Upper lobe of left lung (tissue), 6 donors: Measurements from ENCODE around the gene MAP6. TPM values are rescaled to one million over a fixed set of nuclear protein-coding genes. Genes with fewer than 3 reads are reported as not detected.

ENCODE experiments used
- ATAC-seq, 2 donors: fragments of 200-7000 bp; cut with Tn5 transposase; one replicate each; pipeline ENCODE4 v1.9.1; 2022; ENCODE audit warnings: mild to moderate bottlenecking in 2 of 2, moderate library complexity in 2 of 2; ENCODE audit not compliant: low FRiP score in 2 of 2
- DNase-seq, 2 donors: peaks; one replicate each; pipeline ENCODE4 v3.0.0-alpha.2; 2019 to 2020
- H3K27ac ChIP-seq, 4 donors: fragments of 200-600 bp; sonication (generic); one replicate each; pipeline ENCODE4 v1.5.1; 2016 to 2019
- H3K27me3 ChIP-seq, 4 donors: fragments of 200-600 bp; sonication (generic); one replicate each; pipeline ENCODE4 v1.5.1; 2017 to 2019
- H3K36me3 ChIP-seq, 4 donors: fragments of 200-600 bp; sonication (generic); one replicate each; pipeline ENCODE4 v1.5.1; 2016 to 2019
- H3K4me1 ChIP-seq, 4 donors: fragments of 200-600 bp; sonication (generic); one replicate each; pipeline ENCODE4 v1.5.1; 2018 to 2019
- H3K4me3 ChIP-seq, 4 donors: fragments of 200-600 bp; sonication (generic); one replicate each; pipeline ENCODE4 v1.5.1; 2017 to 2019; ENCODE audit warnings: mild to moderate bottlenecking in 2 of 4, moderate library complexity in 1 of 4
- H3K9me3 ChIP-seq, 4 donors: fragments of 200-600 bp; sonication (generic); one replicate each; pipeline ENCODE4 v1.5.1; 2018 to 2019
- EP300 ChIP-seq, 4 donors: sonication (generic); formaldehyde crosslinking; IDR thresholded peaks; one replicate each; pipeline ENCODE4 v1.5.1; 2017; ENCODE audit warnings: antibody characterized with exemption in 4 of 4, control low read depth in 2 of 4
- POLR2A ChIP-seq, 4 donors: fragments of 450-650 bp; IDR thresholded peaks; one replicate each; pipeline ENCODE4 v1.5.1; 2016 to 2017; ENCODE audit warnings: antibody characterized with exemption in 4 of 4, mild to moderate bottlenecking in 2 of 4
- POLR2AphosphoS5 ChIP-seq, 2 donors: sonication (generic); formaldehyde crosslinking; IDR thresholded peaks; one replicate each; pipeline ENCODE4 v1.5.1; 2017; ENCODE audit warnings: antibody characterized with exemption in 2 of 2
- WGBS, 2 donors: methylation state at CpG; one replicate each; pipeline ENCODE4 v1.1.5; 2017 to 2018; 5-methylcytosine and 5-hydroxymethylcytosine counted together
- total RNA-seq, 6 donors: library from RNA; depleted of rRNA in 4 of 6; stranded (reverse); fragments of >200 nt in 4 of 6; gene quantifications; one replicate each; pipeline versions ENCODE4 v1.1.0 to v1.2.1, GENCODE V29; 2016 to 2021
- TF ChIP-seq, protein P1 (sequence below), 6 experiments: fragments of 450-650 bp in 4 of 6; fragments of 200-600 bp in 2 of 6; sonication (generic) in 2 of 6; IDR thresholded peaks; one replicate each; pipeline ENCODE4 v1.5.1; 2016 to 2019; ENCODE audit warnings: antibody characterized with exemption in 6 of 6
- donor health status: DM: no; HTN: no; CAD: no; lungs with moderate emphysema.
- donor health status: DM: no; HTN: yes; CAD: no; lungs with severe emphysema.

Gene MAP6
- total RNA-seq, 6 donors from 2014 or later: 3.5 to 17.6 (median 8.9) TPM

DNA sequence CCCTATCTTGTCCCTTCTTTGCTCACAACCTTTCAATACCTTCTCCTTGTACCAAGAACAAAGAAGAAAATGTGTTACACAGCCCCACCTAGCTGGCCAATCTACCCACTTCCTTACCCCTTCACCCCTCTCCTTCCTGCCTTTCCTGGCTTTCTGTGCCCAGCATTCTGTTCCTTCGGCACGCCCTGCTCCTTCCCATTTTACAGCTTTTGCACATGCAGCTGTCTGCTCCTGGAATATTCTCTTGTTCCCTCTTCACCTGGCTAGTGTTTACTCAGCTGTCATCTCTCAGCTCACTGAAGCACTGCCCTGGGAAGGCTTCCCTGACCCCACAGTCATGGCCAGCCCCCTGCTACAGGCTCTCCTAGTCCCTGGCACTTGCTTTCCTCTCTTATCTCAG, 76.1 kb downstream of the MAP6 start:
- no peak for DNase-seq

DNA sequence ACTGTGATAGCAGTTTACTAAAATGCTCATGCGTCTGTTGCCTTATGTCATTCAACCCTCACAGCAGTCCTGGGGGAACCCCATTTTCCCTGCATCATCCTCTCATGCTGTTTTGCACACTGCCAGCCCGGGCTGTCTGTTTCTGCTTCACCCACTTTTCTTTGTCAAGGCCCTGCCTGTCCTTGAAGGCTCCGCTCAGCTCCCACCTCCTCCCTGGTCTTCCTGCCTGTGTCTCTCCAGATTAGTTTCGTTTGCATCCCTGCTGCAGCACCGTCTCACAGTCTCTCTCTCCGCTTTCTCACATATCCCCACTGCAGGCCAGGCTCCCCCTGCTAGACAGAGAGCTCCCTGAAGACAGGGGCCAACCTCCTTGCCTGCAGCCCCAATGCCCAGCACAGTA, 76.9 kb downstream of the MAP6 start:
- DNase-seq: no peak
- Histone ChIP-seq H3K4me3 (no peak overlapping the region), H3K27me3 (no peaks in the 10 kb centered on the region), H3K9me3 (no peaks in the 10 kb centered on the region), H3K27ac (no peak overlapping the region), H3K36me3 (no peaks in the 10 kb centered on the region), H3K4me1 (peaks cover 0 to 6% (median 0%) of the 10 kb centered on the region in 4 donors)
- WGBS, 2 donors: 68 to 75% methylated on average over 6 of the region's 6 CpGs
- TF ChIP-seq, protein P1, sequence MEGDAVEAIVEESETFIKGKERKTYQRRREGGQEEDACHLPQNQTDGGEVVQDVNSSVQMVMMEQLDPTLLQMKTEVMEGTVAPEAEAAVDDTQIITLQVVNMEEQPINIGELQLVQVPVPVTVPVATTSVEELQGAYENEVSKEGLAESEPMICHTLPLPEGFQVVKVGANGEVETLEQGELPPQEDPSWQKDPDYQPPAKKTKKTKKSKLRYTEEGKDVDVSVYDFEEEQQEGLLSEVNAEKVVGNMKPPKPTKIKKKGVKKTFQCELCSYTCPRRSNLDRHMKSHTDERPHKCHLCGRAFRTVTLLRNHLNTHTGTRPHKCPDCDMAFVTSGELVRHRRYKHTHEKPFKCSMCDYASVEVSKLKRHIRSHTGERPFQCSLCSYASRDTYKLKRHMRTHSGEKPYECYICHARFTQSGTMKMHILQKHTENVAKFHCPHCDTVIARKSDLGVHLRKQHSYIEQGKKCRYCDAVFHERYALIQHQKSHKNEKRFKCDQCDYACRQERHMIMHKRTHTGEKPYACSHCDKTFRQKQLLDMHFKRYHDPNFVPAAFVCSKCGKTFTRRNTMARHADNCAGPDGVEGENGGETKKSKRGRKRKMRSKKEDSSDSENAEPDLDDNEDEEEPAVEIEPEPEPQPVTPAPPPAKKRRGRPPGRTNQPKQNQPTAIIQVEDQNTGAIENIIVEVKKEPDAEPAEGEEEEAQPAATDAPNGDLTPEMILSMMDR (IDR thresholded peaks at IDR 0.05): no peak
- TF ChIP-seq POLR2AphosphoS5 (IDR thresholded peaks at IDR 0.05) (no peak), POLR2A (IDR thresholded peaks at IDR 0.05) (no peak), EP300 (IDR thresholded peaks at IDR 0.05) (no peak)
- ATAC-seq: no peak

More for the DNA sequence above, 76.1 kb downstream of the MAP6 start:
- no peaks in the 10 kb centered on the region for H3K36me3 ChIP-seq
- no peak for ATAC-seq
- H3K27me3 ChIP-seq: no peaks in the 10 kb centered on the region
- TF ChIP-seq EP300 (IDR thresholded peaks at IDR 0.05): no peak
- no peak for TF ChIP-seq POLR2A (IDR thresholded peaks at IDR 0.05)
- no peak for TF ChIP-seq POLR2AphosphoS5 (IDR thresholded peaks at IDR 0.05)
- TF ChIP-seq, protein P1 (IDR thresholded peaks at IDR 0.05): no peak
- peaks cover 0 to 6% (median 0%) of the 10 kb centered on the region in 4 donors for H3K4me1 ChIP-seq
- WGBS, 2 donors: 65 to 86% methylated on average over 2 of the region's 2 CpGs
- H3K9me3 ChIP-seq: no peaks in the 10 kb centered on the region
- no peak overlapping the region for H3K27ac ChIP-seq
- no peak overlapping the region for H3K4me3 ChIP-seq

DNA sequence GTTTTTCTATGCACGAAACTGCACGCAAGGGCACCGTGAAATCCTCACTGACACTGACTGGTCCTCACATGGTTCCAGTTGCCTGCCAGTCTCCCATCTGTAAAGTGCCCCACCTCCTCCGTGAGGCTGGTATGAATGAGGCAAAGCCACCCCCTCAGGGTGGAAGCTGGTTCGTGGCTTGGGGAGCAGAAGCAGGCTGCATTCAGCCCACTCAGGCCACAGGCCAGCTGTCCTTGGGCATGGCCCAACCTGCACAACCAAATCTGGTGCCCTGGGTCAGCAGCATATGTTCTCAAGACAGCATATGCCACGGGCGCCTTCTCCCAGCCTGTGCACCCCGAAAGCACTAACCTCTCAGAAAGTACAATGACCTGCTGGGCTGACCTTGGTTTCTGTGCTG, 77.5 kb downstream of the MAP6 start:
- TF ChIP-seq EP300 (IDR thresholded peaks at IDR 0.05) (no peak), POLR2AphosphoS5 (IDR thresholded peaks at IDR 0.05) (no peak), POLR2A (IDR thresholded peaks at IDR 0.05) (no peak)
- TF ChIP-seq, protein P1 (IDR thresholded peaks at IDR 0.05): no peak
- DNase-seq: no peak
- Histone ChIP-seq H3K4me1 (peaks cover 0 to 6% (median 0%) of the 10 kb centered on the region in 4 donors), H3K36me3 (no peaks in the 10 kb centered on the region), H3K27me3 (no peaks in the 10 kb centered on the region), H3K27ac (no peak overlapping the region), H3K4me3 (no peak overlapping the region), H3K9me3 (no peaks in the 10 kb centered on the region)
- no peak for ATAC-seq
- 81 to 94% methylated on average over 5 to 7 of the region's 8 CpGs for WGBS, 2 donors

GRCh38 chr11:75589933-75590332, 78.9 kb downstream of the MAP6 start:
- Histone ChIP-seq H3K27ac (no peak overlapping the region), H3K27me3 (no peaks in the 10 kb centered on the region), H3K4me3 (no peak overlapping the region), H3K4me1 (peaks cover 0 to 7% (median 3%) of the 10 kb centered on the region in 4 donors), H3K9me3 (no peaks in the 10 kb centered on the region), H3K36me3 (no peaks in the 10 kb centered on the region)
- WGBS, 2 donors: 68 to 85% methylated on average over 2 of the region's 2 CpGs
- TF ChIP-seq, protein P1 (IDR thresholded peaks at IDR 0.05): no peak
- TF ChIP-seq POLR2A (IDR thresholded peaks at IDR 0.05) (no peak), POLR2AphosphoS5 (IDR thresholded peaks at IDR 0.05) (no peak), EP300 (IDR thresholded peaks at IDR 0.05) (no peak)
- no peak for ATAC-seq
- no peak for DNase-seq

- H3K9me3 ChIP-seq: no peaks in the 10 kb centered on the region
Observed at GRCh38 chr11:75589051-75589450, 79.8 kb downstream of the MAP6 start.

More at GRCh38 chr11:75589051-75589450, 79.8 kb downstream of the MAP6 start:
- H3K4me3 ChIP-seq: no peak overlapping the region
- no peak for ATAC-seq
- H3K27me3 ChIP-seq: no peaks in the 10 kb centered on the region
- no peak for DNase-seq
- TF ChIP-seq EP300 (IDR thresholded peaks at IDR 0.05) (no peak), POLR2AphosphoS5 (IDR thresholded peaks at IDR 0.05) (no peak), POLR2A (IDR thresholded peaks at IDR 0.05) (no peak)
- TF ChIP-seq, protein P1 (IDR thresholded peaks at IDR 0.05): no peak
- 87 to 90% methylated on average over 7 of the region's 7 CpGs for WGBS, 2 donors
- no peaks in the 10 kb centered on the region for H3K36me3 ChIP-seq
- no peak overlapping the region for H3K27ac ChIP-seq
- peaks cover 2 to 12% (median 9%) of the 10 kb centered on the region in 4 donors for H3K4me1 ChIP-seq
